ENCODE measurements around the gene CD300A.

DNA sequence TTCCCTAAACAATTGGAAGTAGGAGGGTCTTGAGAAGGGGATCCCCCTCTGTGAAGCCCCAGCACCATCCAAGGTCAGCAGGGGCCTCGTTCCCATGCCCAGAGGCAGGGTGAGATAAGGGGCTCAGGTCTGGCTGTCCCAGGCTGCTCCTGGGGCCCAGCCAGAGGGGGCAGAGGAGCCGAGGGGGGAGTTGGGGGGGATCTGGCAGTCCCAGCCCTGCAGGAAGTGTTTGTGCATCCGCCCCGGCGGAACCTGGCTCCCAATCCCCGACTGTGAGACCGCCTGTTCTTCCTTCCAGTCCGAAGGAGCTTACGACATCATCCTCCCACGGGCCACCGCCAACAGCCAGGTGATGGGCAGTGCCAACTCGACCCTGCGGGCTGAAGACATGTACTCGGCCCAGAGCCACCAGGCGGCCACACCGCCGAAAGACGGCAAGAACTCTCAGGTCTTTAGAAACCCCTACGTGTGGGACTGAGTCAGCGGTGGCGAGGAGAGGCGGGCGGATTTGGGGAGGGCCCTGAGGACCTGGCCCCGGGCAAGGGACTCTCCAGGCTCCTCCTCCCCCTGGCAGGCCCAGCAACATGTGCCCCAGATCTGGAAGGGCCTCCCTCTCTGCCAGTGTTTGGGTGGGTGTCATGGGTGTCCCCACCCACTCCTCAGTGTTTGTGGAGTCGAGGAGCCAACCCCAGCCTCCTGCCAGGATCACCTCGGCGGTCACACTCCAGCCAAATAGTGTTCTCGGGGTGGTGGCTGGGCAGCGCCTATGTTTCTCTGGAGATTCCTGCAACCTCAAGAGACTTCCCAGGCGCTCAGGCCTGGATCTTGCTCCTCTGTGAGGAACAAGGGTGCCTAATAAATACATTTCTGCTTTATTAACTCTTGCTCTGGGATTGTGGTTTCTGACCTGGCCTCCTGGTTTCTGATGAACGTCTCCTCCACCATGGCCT, 19.6 kb upstream of the CD300A start:
- TF ChIP-seq GATA1 (IDR thresholded peaks at IDR 0.05; ENCODE audit: low read depth, low read length) (no peak), POLR2A (IDR thresholded peaks at IDR 0.05; ENCODE audit: low read length) (no peak)

All from erythroblast (primary cell).